GM21360 (cell line): ENCODE measurements around the gene MARCHF3.
"Not testable (repeated sequence)": the region's sequence is repeated elsewhere in the genome, so short reads cannot be mapped to it uniquely, and the experiment has no call there.

ENCODE experiments used
- ATAC-seq: cut with Tn5 transposase; IDR thresholded peaks from one replicate; pipeline ENCODE4 v1.9.1; 2021; ENCODE audit warnings: mild to moderate bottlenecking, moderate library complexity; ENCODE audit not compliant: unreplicated experiment

Gene MARCHF3

DNA sequence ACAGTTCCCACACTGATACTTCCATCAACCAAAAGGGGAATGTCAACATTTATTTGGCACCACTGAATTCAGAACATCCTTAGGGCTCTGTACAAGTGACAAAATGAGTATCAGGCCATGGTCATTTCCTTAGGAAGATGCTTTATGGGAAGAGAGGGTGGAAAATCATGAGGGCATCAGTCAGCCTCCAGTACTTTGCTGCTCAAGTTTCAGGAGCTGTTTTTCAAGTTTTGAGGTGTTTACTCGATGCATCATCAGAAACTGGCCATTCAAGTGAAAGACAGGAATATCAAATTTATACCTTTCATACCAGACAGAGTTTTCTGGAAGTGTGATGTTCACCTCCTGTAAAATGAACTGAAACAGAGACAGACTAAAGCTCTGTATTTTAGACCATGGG is 21.2 kb upstream of the MARCHF3 start:
- no peak for ATAC-seq

GRCh38 chr5:127046343-127047072 is 16.1 kb upstream of the MARCHF3 start:
- ATAC-seq: no peak

GRCh38 chr5:127042593-127042992 is 12.2 kb upstream of the MARCHF3 start:
- no peak for ATAC-seq

- no peak for ATAC-seq
These were observed 11.2 kb upstream of the MARCHF3 start for GRCh38 chr5:127041571-127041970.

DNA sequence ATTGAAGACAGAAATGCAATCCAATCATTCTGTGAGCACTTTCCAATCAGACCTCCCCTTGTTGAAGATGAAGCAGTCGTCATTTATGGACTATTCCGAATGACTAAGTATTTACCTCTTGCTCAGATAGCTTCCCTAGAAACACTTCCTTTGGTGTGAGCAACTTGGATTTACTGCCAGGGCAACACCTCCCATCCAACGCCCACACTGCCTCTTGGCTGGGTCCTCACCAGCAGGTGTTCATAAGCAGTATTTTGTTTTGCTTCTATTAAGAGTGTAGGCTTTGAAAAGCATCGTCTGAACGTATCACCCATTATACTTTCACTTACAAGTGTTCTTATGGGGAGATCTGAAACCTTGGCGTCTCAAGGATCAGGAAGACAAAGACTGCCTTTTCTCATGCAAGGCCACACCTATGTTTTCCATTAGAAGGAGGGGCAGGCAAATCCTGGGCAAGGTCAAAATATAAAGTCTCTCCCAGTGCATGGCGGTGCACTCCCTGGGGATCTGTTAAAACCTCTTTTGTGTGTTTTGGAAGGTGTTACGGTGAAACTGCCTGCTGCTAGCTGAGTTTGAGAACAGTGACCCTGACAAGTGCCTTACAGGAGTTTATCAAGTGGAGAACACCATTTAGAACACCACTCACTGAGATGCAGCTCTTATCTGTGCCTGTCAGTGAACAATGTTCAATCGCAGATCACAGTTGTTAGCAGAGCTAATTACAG is 10.6 kb upstream of the MARCHF3 start:
- no peak for ATAC-seq

GRCh38 chr5:127038550-127038949 is 8.2 kb upstream of the MARCHF3 start:
- no peak for ATAC-seq

- no peak for ATAC-seq
These were observed 1.5 kb upstream of the MARCHF3 start for GRCh38 chr5:127031863-127032232.

DNA sequence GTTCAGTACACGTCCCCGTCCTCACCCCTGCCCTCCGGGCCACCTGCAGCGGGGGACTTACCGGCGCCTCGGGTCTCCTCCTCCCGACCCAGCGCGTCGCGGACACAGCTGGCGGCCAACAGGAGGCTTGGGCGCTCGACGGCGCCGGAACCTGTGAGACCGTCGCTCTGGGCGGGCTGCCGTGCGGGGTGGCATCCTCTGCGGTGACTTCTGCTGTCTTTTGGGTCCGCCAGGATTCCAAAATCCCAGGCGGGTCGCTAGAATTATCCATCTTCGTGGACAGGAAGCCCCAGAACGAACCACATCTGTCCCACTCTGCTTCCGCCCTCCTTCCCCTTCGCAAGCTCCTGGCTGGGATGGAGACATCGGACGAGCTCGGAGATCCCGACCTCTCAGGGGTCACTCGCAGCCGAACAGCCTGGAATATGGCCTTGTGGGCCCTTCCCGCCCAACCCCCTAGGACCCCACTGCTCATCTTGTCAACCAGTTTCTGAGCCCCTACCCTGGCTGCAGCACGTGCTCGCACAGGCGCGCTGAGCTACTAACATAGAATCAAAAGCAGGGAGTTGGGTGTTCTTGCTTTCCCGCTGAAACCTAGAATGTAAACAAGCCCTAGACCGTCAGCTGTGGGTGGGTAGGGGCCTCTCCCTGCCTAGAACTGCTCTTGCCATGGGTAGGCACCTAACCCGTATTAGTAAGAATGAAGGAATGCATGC is 947 bp upstream of the MARCHF3 start:
- peak; percentile 14 for ATAC-seq

GRCh38 chr5:127029581-127030258 is 638 bp downstream of the MARCHF3 start:
- ATAC-seq: peak; percentile 23

DNA sequence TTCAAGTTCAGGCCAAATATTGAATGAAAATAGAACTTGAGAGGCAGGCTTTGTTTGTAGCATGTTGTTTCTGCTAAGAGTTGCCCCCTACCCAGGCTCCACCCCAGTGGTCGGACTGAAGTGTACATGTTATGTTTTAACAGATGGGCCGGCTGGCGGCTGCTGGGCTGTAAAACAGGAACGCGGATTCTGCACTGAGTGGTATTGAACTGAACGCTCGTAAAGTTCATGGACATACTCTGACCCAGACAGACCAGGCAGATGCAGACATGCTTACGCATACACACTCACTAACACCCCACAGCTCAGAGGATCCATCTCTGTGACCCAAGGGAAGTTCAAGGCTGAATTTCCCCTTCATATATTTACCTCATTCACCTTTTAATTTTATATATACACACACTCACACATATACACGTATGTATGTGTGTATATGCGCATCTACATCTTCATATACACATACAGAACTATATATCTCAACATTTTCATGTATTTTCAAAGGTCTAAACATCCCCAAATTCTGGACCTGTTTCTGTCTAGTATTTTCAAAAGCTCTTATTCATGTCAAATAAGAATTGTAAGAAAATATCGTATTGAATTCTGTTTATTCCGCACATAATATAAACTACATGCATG is 1.4 kb downstream of the MARCHF3 start:
- ATAC-seq: no peak

DNA sequence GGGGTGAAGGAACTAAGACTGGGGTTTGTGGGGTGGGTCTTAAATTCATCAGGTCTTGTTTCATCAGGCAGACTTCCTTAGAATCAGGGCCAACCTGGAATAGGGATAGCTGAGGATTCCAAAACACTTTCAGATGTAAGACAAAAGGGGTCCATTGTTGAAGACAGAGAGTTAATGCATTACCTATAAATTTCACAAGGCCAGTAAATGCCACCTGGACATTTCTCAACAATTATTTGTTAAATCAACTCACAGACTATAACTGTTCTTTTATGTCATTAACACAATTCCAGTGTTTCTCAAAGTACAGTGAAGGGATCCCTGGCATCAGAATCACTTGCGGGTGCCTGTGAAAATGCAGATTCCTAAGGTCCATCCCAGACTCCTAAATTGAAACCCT is 2.8 kb downstream of the MARCHF3 start:
- no peak for ATAC-seq

GRCh38 chr5:127026166-127026565 is 4.2 kb downstream of the MARCHF3 start:
- ATAC-seq: no peak

DNA sequence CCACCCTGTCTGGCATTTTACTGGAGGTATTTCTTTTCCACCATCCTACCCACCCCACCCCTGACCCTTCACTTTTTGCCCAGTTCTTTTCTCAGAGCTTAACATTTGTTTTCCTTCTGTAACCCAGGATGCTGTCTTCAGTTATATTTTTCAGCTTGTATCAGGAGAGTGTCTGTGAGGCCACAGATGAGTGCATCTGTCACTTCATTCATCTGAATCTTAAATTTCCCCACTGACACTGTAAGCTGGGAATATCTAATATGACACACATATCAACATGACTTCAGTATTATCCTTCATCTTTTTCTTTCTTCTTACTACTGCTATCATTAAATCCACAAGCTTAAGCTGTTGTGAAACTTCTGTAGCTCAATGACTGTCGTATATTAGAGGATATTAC is 4.9 kb downstream of the MARCHF3 start:
- no peak for ATAC-seq

DNA sequence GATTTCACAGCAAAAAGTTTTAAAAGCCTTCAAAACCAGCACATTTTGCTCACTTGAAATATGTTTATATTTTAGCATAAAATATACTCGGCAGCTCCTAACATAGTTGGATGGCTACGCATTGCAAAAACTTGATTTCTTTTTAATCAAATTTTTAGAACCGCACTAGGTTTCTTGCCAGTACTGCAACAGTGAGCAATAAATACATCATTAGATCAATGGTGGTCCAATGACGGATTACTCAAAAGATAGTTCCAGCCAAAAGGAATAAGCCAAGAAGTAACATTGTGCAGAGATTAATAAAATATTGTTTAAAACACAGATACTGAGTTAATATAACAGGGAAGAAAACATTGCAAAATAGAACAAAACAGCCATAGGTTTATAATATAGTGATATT is 5.5 kb downstream of the MARCHF3 start:
- no peak for ATAC-seq

GRCh38 chr5:127023552-127024191 is 6.7 kb downstream of the MARCHF3 start:
- not testable (repeated sequence) for ATAC-seq

- ATAC-seq: no peak
These were observed 7.5 kb downstream of the MARCHF3 start for GRCh38 chr5:127022846-127023245.

DNA sequence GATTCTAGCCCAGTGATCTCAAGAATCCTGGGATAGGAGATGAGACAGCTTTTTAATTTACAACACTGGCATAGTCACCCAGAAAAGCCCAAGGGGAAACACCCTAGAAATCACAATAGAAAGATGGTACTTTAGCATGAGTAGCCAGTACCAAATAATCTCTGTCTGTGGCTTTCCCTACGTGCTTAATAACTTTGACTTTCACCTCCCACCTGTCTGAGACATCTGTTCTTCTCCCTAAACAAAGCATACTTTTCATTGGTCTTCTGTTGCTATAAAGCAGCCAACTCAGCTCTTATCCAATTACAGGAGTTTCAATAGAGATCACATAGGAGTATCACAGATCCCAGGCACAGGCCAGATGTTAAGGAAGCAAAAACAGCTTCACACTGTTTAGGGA is 10.4 kb downstream of the MARCHF3 start:
- ATAC-seq: no peak

DNA sequence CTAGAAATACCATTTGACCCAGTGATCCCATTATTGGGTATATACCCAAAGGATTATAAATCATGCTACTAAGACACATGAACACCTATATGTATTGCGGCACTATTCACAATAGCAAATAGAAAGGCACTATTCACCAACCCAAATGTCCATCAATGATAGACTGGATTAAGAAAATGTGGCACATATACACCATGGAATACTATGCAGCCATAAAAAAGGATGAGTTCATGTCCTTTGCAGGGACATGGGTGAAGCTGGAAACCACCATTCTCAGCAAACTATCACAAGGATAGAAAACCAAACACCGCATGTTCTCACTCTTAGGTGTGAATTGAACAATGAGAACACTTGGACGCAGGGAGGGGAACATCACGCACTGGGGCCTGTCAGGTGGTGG is 13.6 kb downstream of the MARCHF3 start:
- not testable (repeated sequence) for ATAC-seq

- no peak for ATAC-seq
These were observed 14.6 kb downstream of the MARCHF3 start for GRCh38 chr5:127015716-127016115.

DNA sequence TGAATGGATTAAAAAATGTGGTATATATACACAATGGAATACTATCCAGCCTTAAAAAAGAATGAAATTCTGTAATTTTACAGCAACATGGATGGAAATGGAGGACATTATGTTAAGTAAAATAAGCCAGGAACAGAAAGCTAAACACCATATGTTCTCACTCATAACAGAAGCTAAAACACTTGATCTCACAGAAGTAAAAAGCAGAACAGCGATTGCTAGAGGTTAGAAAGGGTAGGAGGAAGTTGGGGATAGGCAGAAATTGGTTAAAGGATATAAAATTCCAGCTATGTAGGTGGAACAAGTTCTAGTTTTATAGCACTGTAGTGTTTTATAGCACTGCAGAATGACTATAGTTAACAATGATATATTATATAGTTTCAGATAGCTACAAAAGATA is 15.8 kb downstream of the MARCHF3 start:
- no peak for ATAC-seq
